CD4-positive, CD25-positive, alpha-beta regulatory T cell (primary cell): Measurements from ENCODE around the gene LRRC37A. TPM values are rescaled to one million over a fixed set of nuclear protein-coding genes. Genes with fewer than 3 reads are reported as not detected.
"Not testable (repeated sequence)": the region's sequence is repeated elsewhere in the genome, so short reads cannot be mapped to it uniquely, and the experiment has no call there.

ENCODE experiments used
- ATAC-seq, 2 donors: fragments of 150-1000 bp; cut with Tn5 transposase; one replicate each; pipeline ENCODE4 v1.10.0; 2021; ENCODE audit warnings: low read depth in 2 of 2, moderate number of reproducible peaks in 2 of 2, moderate library complexity in 1 of 2
- DNase-seq, 3 donors: peaks; one replicate each; pipeline versions ENCODE4 v3.0.0 to v3.0.0-alpha.2; 2012 to 2022; ENCODE audit warnings: mixed read lengths in 1 of 3
- H3K27ac ChIP-seq: one replicate; pipeline ENCODE4 v1.7.0; 2013; ENCODE audit warnings: mild to moderate bottlenecking, low read length; ENCODE audit not compliant: insufficient read depth, poor library complexity, severe bottlenecking
- H3K27me3 ChIP-seq: one replicate; pipeline ENCODE4 v1.7.0; 2013; ENCODE audit warnings: low read length; ENCODE audit not compliant: control insufficient read depth, insufficient read depth
- H3K36me3 ChIP-seq: one replicate; pipeline ENCODE4 v1.7.0; 2013; ENCODE audit warnings: mild to moderate bottlenecking, low read length, moderate library complexity; ENCODE audit not compliant: control insufficient read depth, insufficient read depth
- H3K4me1 ChIP-seq: 2 replicates; pipeline ENCODE4 v1.7.0; 2013; ENCODE audit warnings: mild to moderate bottlenecking, low read length; ENCODE audit not compliant: insufficient read depth, control insufficient read depth, poor library complexity, severe bottlenecking
- H3K4me3 ChIP-seq: one replicate; pipeline ENCODE4 v1.7.0; 2013; ENCODE audit warnings: low read depth, mild to moderate bottlenecking, low read length, moderate library complexity
- H3K9me3 ChIP-seq, 2 experiments: 1 replicate in 1 of 2; 2 replicates in 1 of 2; pipeline ENCODE4 v1.7.0; 2013; ENCODE audit warnings: low read length in 2 of 2, mild to moderate bottlenecking in 1 of 2, moderate library complexity in 1 of 2; ENCODE audit not compliant: control insufficient read depth in 2 of 2
- H3K27ac Mint-ChIP-seq, 3 donors: one replicate each; pipeline ENCODE4 v1.8.0; 2020 to 2022; ENCODE audit warnings: mild to moderate bottlenecking in 3 of 3, mixed read lengths in 3 of 3, moderate library complexity in 2 of 3
- H3K27me3 Mint-ChIP-seq: one replicate; pipeline ENCODE4 v1.8.0; 2022; ENCODE audit warnings: mild to moderate bottlenecking, mixed read lengths
- H3K36me3 Mint-ChIP-seq: one replicate; pipeline ENCODE4 v1.8.0; 2020; ENCODE audit warnings: mixed read lengths
- H3K4me1 Mint-ChIP-seq, 4 donors: one replicate each; pipeline ENCODE4 v1.8.0; 2020 to 2022; ENCODE audit warnings: mixed read lengths in 4 of 4, mild to moderate bottlenecking in 1 of 4
- H3K4me3 Mint-ChIP-seq, 4 donors: one replicate each; pipeline ENCODE4 v1.8.0; 2020 to 2022; ENCODE audit warnings: mild to moderate bottlenecking in 4 of 4, mixed read lengths in 4 of 4, moderate library complexity in 3 of 4
- H3K9me3 Mint-ChIP-seq, 7 donors: one replicate each; pipeline ENCODE4 v1.8.0; 2020 to 2022; ENCODE audit warnings: mixed read lengths in 7 of 7, mild to moderate bottlenecking in 3 of 7, moderate library complexity in 2 of 7
- polyA plus RNA-seq, 4 donors: library from polyadenylated mRNA; unstranded; fragments of 300-500 nt; fragmentation: Illumina TruSeq; gene quantifications; one replicate each; pipeline ENCODE4 v1.2.3, GENCODE V29; 2021
- total RNA-seq: library from RNA; stranded (reverse); gene quantifications from one replicate; pipeline ENCODE4 v1.2.3, GENCODE V29; 2022

Gene LRRC37A
- total RNA-seq (33.0 TPM), polyA plus RNA-seq (1 to 10 TPM in 2 of 4 donors, under 1 TPM in 2; 0.52 to 1.3 (median 0.99) TPM)

GRCh38 chr17:46294831-46295230 lies at the start of gene LRRC37A:
LRRC37A (plus strand) TSS chr17:46295131; CDS start chr17:46295134, 3 bp downstream.
- not testable (repeated sequence) for H3K9me3 ChIP-seq, H3K4me3 ChIP-seq, H3K27me3 Mint-ChIP-seq, H3K36me3 ChIP-seq, H3K4me3 Mint-ChIP-seq, H3K27ac Mint-ChIP-seq, H3K4me1 Mint-ChIP-seq, H3K27me3 ChIP-seq, H3K36me3 Mint-ChIP-seq, H3K4me1 ChIP-seq, H3K9me3 Mint-ChIP-seq, DNase-seq, ATAC-seq, H3K27ac ChIP-seq

DNA sequence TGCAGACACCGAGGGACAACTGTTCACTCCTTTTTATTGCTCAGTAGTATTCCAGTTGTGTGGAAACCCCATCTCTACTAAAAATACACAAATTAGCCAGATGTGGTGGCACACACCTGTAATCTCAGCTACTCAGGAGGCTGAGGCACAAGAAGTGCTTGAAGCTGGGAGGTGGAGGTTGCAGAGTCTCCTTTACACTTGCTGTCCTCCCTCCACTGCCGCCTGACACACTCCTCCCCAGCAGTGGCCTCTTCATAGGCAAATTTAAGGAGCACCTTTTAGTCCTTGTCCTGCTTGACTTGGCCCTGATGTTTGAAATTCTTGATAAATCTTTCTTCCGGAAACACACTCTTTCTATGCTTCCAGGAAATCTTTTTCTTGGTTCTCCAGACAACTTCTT lies 45.8 kb upstream of the LRRC37A start:
- not testable (repeated sequence) for DNase-seq, H3K4me1 ChIP-seq, H3K36me3 Mint-ChIP-seq, H3K9me3 ChIP-seq, H3K4me1 Mint-ChIP-seq, H3K36me3 ChIP-seq, H3K4me3 Mint-ChIP-seq, ATAC-seq, H3K4me3 ChIP-seq, H3K27me3 ChIP-seq, H3K27ac ChIP-seq, H3K9me3 Mint-ChIP-seq
- Mint-ChIP-seq H3K27me3 (peaks cover 18% of the 10 kb centered on the region), H3K27ac (peak overlapping the region in 1 of 3 donors; percentile 13)

DNA sequence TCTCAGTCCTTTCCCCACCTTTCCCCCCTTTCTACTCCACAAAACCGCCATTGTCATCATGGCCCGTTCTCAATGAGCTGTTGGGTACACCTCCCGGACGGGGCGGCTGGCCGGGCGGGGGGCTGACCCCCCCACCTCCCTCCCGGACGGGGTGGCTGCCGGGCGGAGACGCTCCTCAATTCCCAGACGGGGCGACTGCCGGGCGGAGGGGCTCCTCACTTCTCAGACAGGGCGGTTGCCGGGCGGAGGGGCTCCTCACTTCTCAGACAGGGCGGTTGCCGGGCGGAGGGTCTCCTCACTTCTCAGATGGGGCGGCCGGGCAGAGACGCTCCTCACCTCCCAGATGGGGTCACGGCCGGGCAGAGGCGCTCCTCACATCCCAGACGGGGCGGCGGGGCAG lies 42.1 kb upstream of the LRRC37A start:
- H3K4me1 Mint-ChIP-seq, H3K4me3 ChIP-seq, H3K36me3 Mint-ChIP-seq, H3K4me1 ChIP-seq, H3K9me3 Mint-ChIP-seq, H3K36me3 ChIP-seq, H3K27me3 ChIP-seq, ATAC-seq, H3K27ac Mint-ChIP-seq, H3K27ac ChIP-seq, H3K4me3 Mint-ChIP-seq, DNase-seq, H3K9me3 ChIP-seq: not testable (repeated sequence)
- peaks cover 27% of the 10 kb centered on the region for H3K27me3 Mint-ChIP-seq

DNA sequence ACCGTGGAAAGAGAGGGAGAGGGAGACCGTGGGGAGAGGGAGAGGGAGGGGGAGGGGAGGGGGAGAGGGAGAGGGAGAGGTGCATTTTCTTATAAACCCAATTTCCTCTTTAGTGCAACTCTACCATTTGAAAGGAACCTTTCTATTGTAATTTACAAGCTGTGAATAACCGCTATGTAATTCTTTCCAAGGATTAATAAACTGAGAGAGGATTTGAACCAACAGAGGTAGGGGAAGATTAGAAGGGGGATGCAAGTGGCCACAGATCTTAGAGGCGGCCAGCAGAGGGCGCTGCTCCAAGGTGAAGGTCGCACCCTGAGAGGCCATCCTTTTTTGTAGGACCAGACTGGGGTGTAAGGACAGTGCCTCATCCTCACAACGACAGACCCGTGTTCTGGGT lies 41.2 kb upstream of the LRRC37A start:
- DNase-seq (peak; percentile 62 to 76 (median 71)), ATAC-seq (peak; percentile 86 to 91)
- H3K27ac Mint-ChIP-seq, H3K9me3 ChIP-seq, H3K27ac ChIP-seq, H3K36me3 ChIP-seq, H3K36me3 Mint-ChIP-seq, H3K4me1 Mint-ChIP-seq, H3K4me3 ChIP-seq, H3K4me1 ChIP-seq, H3K9me3 Mint-ChIP-seq, H3K27me3 ChIP-seq: not testable (repeated sequence)
- H3K4me3 Mint-ChIP-seq, result peak overlapping the region in 1 of 4 donors; percentile 48
- peaks cover 34% of the 10 kb centered on the region for H3K27me3 Mint-ChIP-seq

DNA sequence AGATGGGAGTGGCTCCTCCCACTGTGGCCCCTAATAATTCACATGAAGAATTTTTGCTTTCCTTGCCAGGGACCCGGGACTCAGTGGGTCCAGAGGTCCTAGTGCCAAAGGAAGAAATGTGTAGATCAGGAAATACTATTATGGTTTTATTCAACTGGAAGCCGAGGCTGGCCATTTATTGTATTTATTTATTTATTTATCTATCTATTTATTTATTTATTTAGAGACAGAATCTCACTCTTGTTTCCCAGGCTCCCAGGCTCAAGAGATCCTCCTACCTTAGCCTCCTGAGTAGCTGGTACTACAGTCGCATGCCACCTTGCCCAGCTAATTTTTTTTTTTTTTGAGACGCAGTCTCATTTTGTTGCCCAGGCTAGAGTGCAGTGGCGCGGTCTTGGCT lies 40.7 kb upstream of the LRRC37A start:
- not testable (repeated sequence) for DNase-seq, H3K27ac Mint-ChIP-seq, H3K4me1 Mint-ChIP-seq, H3K27me3 ChIP-seq, H3K36me3 ChIP-seq, H3K36me3 Mint-ChIP-seq, H3K27ac ChIP-seq, ATAC-seq, H3K4me1 ChIP-seq, H3K4me3 Mint-ChIP-seq, H3K9me3 ChIP-seq, H3K9me3 Mint-ChIP-seq, H3K4me3 ChIP-seq
- H3K27me3 Mint-ChIP-seq, result peaks cover 33% of the 10 kb centered on the region

DNA sequence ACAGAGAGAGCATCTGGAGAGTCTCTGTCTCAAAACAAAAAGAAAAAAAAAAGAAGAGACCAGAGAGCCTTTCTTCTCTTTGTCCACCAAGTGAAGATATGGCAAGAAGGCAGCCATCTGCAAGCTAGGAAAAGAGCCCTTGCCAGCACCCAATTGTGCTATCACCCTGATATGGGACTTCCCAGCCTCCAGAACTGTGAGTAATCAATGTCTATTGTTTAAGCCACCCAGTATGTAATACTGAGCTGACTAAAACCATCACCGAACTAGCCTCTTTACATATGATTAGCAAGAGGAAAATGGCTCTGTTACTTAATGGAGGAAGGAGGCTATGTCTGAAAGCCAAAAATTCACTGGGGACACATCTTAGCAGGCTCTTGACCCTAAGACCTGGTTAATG lies 38.6 kb upstream of the LRRC37A start:
- H3K27me3 ChIP-seq, H3K9me3 Mint-ChIP-seq, H3K9me3 ChIP-seq, ATAC-seq, H3K27ac Mint-ChIP-seq, H3K27ac ChIP-seq, H3K4me3 Mint-ChIP-seq, H3K36me3 ChIP-seq, H3K4me1 ChIP-seq, DNase-seq, H3K36me3 Mint-ChIP-seq, H3K4me1 Mint-ChIP-seq, H3K4me3 ChIP-seq: not testable (repeated sequence)
- peaks cover 27% of the 10 kb centered on the region for H3K27me3 Mint-ChIP-seq

GRCh38 chr17:46259845-46260661 lies 34.9 kb upstream of the LRRC37A start:
- H3K4me3 ChIP-seq, H3K36me3 Mint-ChIP-seq: not testable (repeated sequence)

DNA sequence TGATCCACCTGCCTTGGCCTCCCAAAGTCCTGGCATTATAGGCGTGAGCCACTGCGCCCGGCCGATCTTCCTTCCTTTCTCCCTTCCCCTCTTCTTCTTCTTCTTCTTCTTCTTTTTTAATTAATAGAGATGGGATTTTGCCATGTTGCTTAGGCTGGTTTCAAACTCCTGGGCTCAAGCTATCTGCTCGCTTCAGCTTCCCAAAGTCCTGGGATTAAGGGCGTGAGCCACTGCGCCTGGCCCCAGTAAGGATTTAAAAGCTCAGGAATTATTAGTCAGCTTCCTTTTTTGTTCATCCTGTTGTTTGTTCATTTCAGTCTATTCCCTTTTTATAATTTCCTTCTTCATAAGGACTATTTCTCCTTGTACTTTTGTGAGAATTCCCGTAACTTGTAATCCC lies 32.7 kb upstream of the LRRC37A start:
- peaks cover 70% of the 10 kb centered on the region for H3K27me3 Mint-ChIP-seq
- H3K4me3 Mint-ChIP-seq, result peak overlapping the region in 1 of 4 donors; percentile 63

More at GRCh38 chr17:46259845-46260661, 34.9 kb upstream of the LRRC37A start:
- peak overlapping the region; percentile 75 to 90 (median 84) for H3K4me3 Mint-ChIP-seq
- not testable (repeated sequence) for H3K9me3 Mint-ChIP-seq, H3K36me3 ChIP-seq, H3K9me3 ChIP-seq, H3K27ac ChIP-seq, H3K27me3 ChIP-seq
- peaks cover 61% of the 10 kb centered on the region for H3K27me3 Mint-ChIP-seq
- DNase-seq (peak in 1 of 3 donors; percentile 9), ATAC-seq (peak; percentile 62 to 63)
- peaks cover 11% of the 10 kb centered on the region for H3K4me1 ChIP-seq
- peaks cover 6 to 17% (median 15%) of the 10 kb centered on the region in 4 donors for H3K4me1 Mint-ChIP-seq
- peak overlapping the region in 1 of 3 donors; percentile 65 for H3K27ac Mint-ChIP-seq

More for the DNA sequence above, 32.7 kb upstream of the LRRC37A start:
- H3K9me3 Mint-ChIP-seq, result no peaks in the 10 kb centered on the region
- peaks cover 6 to 30% (median 25%) of the 10 kb centered on the region in 4 donors for H3K4me1 Mint-ChIP-seq
- no peaks in the 10 kb centered on the region for H3K36me3 Mint-ChIP-seq
- DNase-seq, result no peak
- ATAC-seq, result no peak
- Histone ChIP-seq H3K36me3 (no peaks in the 10 kb centered on the region), H3K9me3 (no peaks in the 10 kb centered on the region), H3K27ac (no peak overlapping the region), H3K27me3 (peaks cover 6% of the 10 kb centered on the region), H3K4me1 (peaks cover 24% of the 10 kb centered on the region), H3K4me3 (no peak overlapping the region)
- no peak overlapping the region for H3K27ac Mint-ChIP-seq
